ENCODE results near the gene PCDHA4.

DNA sequence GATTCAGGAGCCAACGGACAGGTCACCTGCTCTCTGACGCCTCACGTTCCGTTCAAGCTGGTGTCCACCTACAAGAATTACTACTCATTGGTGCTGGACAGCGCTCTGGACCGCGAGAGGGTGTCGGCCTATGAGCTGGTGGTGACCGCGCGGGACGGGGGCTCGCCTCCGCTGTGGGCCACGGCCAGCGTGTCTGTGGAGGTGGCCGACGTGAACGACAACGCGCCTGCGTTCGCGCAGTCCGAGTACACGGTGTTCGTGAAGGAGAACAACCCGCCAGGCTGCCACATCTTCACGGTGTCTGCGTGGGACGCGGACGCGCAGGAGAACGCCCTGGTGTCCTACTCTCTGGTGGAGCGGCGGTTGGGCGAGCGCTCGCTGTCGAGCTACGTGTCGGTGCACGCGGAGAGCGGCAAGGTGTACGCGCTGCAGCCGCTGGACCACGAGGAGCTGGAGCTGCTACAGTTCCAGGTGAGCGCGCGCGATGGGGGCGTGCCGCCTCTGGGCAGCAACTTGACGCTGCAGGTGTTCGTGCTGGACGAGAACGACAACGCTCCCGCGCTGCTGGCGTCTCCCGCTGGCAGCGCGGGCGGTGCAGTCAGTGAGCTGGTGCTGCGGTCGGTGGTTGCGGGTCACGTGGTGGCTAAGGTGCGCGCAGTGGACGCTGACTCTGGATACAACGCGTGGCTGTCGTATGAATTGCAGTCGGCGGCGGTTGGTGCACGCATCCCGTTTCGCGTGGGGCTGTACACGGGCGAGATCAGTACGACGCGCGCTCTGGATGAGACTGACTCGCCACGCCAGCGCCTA lies 50.5 kb downstream of the PCDHA4 start:
- TF ChIP-seq, protein P1, sequence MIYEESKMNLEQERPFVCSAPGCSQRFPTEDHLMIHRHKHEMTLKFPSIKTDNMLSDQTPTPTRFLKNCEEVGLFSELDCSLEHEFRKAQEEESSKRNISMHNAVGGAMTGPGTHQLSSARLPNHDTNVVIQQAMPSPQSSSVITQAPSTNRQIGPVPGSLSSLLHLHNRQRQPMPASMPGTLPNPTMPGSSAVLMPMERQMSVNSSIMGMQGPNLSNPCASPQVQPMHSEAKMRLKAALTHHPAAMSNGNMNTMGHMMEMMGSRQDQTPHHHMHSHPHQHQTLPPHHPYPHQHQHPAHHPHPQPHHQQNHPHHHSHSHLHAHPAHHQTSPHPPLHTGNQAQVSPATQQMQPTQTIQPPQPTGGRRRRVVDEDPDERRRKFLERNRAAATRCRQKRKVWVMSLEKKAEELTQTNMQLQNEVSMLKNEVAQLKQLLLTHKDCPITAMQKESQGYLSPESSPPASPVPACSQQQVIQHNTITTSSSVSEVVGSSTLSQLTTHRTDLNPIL (CRISPR knock-in tag; IDR thresholded peaks at IDR 0.05; ENCODE audit: low read depth) = no peak
- TF ChIP-seq RARB (CRISPR knock-in tag; IDR thresholded peaks at IDR 0.05) = no peak
- no peak for TF ChIP-seq ZNF565 (CRISPR knock-in tag; conservative IDR thresholded peaks at IDR 0.05; ENCODE audit: low read depth)
